ENCODE results near the gene CLDN6.

- no peak for TF ChIP-seq EZH2 (IDR thresholded peaks at IDR 0.05; ENCODE audit: borderline replicate concordance, low read length)
- peak; percentile 48 to 71 for TF ChIP-seq CTCF (conservative IDR thresholded peaks at IDR 0.05 in 1 of 2, IDR thresholded peaks at IDR 0.05 in 1 of 2; ENCODE audit: extremely low read depth in 1 of 2, insufficient read depth in 1 of 2, low read depth in 1 of 2, low read length in 2 of 2)
Observed at GRCh38 chr16:3059041-3059722, 41.2 kb upstream of the CLDN6 start.

Measured in mammary epithelial cell (primary cell).